ENCODE data around the gene CCNE1.

DNA sequence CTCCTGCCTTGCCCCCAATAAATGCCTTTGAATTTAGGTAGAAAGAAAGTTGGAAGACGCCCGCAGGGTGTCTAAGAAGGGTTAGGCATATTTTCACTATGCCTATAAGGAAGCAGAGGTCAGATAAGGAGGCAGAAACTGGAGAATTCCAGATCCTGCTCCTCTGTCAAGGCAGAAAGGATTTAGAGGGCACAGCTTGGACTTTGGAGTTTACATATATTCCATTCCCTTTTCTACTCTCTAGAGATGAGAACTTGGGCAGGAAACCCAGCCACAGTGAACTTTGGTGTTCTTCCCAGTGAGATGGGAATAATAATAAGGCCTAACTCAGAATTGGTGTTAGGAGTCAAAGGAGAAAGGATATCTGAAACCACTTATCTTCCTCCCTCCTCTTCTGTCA lies 37.4 kb downstream of the CCNE1 start:
- no peak for TF ChIP-seq CTCF (IDR thresholded peaks at IDR 0.05)
- TF ChIP-seq POLR2A (IDR thresholded peaks at IDR 0.05), result no peak

All from Peyer's patch (tissue), 4 donors.